ENCODE results near the gene TMPRSS9. TPM values are rescaled to one million over a fixed set of nuclear protein-coding genes. Genes with fewer than 3 reads are reported as not detected.

The TMPRSS9 gene
- total RNA-seq, 1 donor from 2014 or later = not detected

- no peaks in the 10 kb centered on the region for H3K9me3 ChIP-seq
- H3K36me3 ChIP-seq = no peaks in the 10 kb centered on the region
- H3K27ac ChIP-seq = no peak overlapping the region
- no peak for DNase-seq (ENCODE audit: extremely low spot score in 2 of 2)
- no peak overlapping the region for H3K4me3 ChIP-seq
- intact Hi-C loops (cut with DNase I) = no loop called here
- TF ChIP-seq POLR2A (IDR thresholded peaks at IDR 0.05) (no peak), POLR2AphosphoS5 (IDR thresholded peaks at IDR 0.05; ENCODE audit: insufficient read depth in 1 of 2, low read depth in 1 of 2) (no peak), CTCF (IDR thresholded peaks at IDR 0.05) (no peak)
- H3K27me3 ChIP-seq = no peaks in the 10 kb centered on the region
- H3K4me1 ChIP-seq = no peaks in the 10 kb centered on the region
Observed at GRCh38 chr19:2361246-2362045, 1.4 kb downstream of the TMPRSS9 start.

GRCh38 chr19:2362046-2362969 lies 2.2 kb downstream of the TMPRSS9 start:
- H3K36me3 ChIP-seq = no peaks in the 10 kb centered on the region
- H3K9me3 ChIP-seq = no peaks in the 10 kb centered on the region
- TF ChIP-seq POLR2A (IDR thresholded peaks at IDR 0.05) (no peak), POLR2AphosphoS5 (IDR thresholded peaks at IDR 0.05; ENCODE audit: insufficient read depth in 1 of 2, low read depth in 1 of 2) (no peak), CTCF (IDR thresholded peaks at IDR 0.05) (no peak)
- no peak overlapping the region for H3K27ac ChIP-seq
- intact Hi-C loops (cut with DNase I) = no loop called here
- no peak for DNase-seq (ENCODE audit: extremely low spot score in 2 of 2)
- no peaks in the 10 kb centered on the region for H3K27me3 ChIP-seq
- no peak overlapping the region for H3K4me3 ChIP-seq
- no peaks in the 10 kb centered on the region for H3K4me1 ChIP-seq

GRCh38 chr19:2362970-2363300 lies 2.9 kb downstream of the TMPRSS9 start:
- TF ChIP-seq CTCF (IDR thresholded peaks at IDR 0.05) (no peak), POLR2A (IDR thresholded peaks at IDR 0.05) (no peak), POLR2AphosphoS5 (IDR thresholded peaks at IDR 0.05; ENCODE audit: insufficient read depth in 1 of 2, low read depth in 1 of 2) (no peak)
- Histone ChIP-seq H3K27ac (no peak overlapping the region), H3K4me3 (no peak overlapping the region), H3K9me3 (no peaks in the 10 kb centered on the region), H3K27me3 (no peaks in the 10 kb centered on the region), H3K36me3 (no peaks in the 10 kb centered on the region), H3K4me1 (no peaks in the 10 kb centered on the region)
- intact Hi-C loops (cut with DNase I) = no loop called here
- DNase-seq (ENCODE audit: extremely low spot score in 2 of 2) = no peak

GRCh38 chr19:2363419-2363818 lies 3.4 kb downstream of the TMPRSS9 start:
- TF ChIP-seq POLR2A (IDR thresholded peaks at IDR 0.05) (no peak), POLR2AphosphoS5 (IDR thresholded peaks at IDR 0.05; ENCODE audit: insufficient read depth in 1 of 2, low read depth in 1 of 2) (no peak), CTCF (IDR thresholded peaks at IDR 0.05) (no peak)
- Histone ChIP-seq H3K4me1 (no peaks in the 10 kb centered on the region), H3K27ac (no peak overlapping the region), H3K4me3 (no peak overlapping the region), H3K36me3 (no peaks in the 10 kb centered on the region), H3K9me3 (no peaks in the 10 kb centered on the region), H3K27me3 (no peaks in the 10 kb centered on the region)
- intact Hi-C loops (cut with DNase I) = no loop called here
- DNase-seq (ENCODE audit: extremely low spot score in 2 of 2) = no peak
